Activated T-cell treated with anti-CD3 and anti-CD28 coated beads for 4 hours (primary cell): Measurements from ENCODE around the gene NPFFR1.

ENCODE experiments used
- DNase-seq: peaks from one replicate; pipeline ENCODE4 v3.0.0-alpha.2; 2020

The NPFFR1 gene

GRCh38 chr10:70283445-70284399 is at the start of gene NPFFR1:
NPFFR1 (minus strand) TSS chr10:70284004; CDS start chr10:70283676, 328 bp downstream.
- no peak for DNase-seq

GRCh38 chr10:70333268-70333667 is 49.5 kb upstream of the NPFFR1 start:
- DNase-seq, result no peak

- DNase-seq, result no peak
These were observed 47.9 kb upstream of the NPFFR1 start for GRCh38 chr10:70331486-70332268.

- no peak for DNase-seq
These were observed 47.3 kb upstream of the NPFFR1 start for GRCh38 chr10:70331160-70331485.

GRCh38 chr10:70330671-70331070 is 46.9 kb upstream of the NPFFR1 start:
- no peak for DNase-seq

- no peak for DNase-seq
These were observed 45.2 kb upstream of the NPFFR1 start for GRCh38 chr10:70328967-70329366.

GRCh38 chr10:70328018-70328417 is 44.2 kb upstream of the NPFFR1 start:
- no peak for DNase-seq

GRCh38 chr10:70324951-70325781 is 41.4 kb upstream of the NPFFR1 start:
- DNase-seq, result no peak

GRCh38 chr10:70324339-70324861 is 40.6 kb upstream of the NPFFR1 start:
- no peak for DNase-seq

GRCh38 chr10:70323697-70324338 is 40.0 kb upstream of the NPFFR1 start:
- DNase-seq, result no peak

GRCh38 chr10:70323138-70323696 is 39.4 kb upstream of the NPFFR1 start:
- no peak for DNase-seq

- no peak for DNase-seq
These were observed 38.4 kb upstream of the NPFFR1 start for GRCh38 chr10:70321897-70322890.

- DNase-seq, result no peak
These were observed 37.4 kb upstream of the NPFFR1 start for GRCh38 chr10:70321233-70321632.

GRCh38 chr10:70320751-70321150 is 36.9 kb upstream of the NPFFR1 start:
- no peak for DNase-seq

GRCh38 chr10:70319824-70320223 is 36.0 kb upstream of the NPFFR1 start:
- DNase-seq, result no peak

- DNase-seq, result no peak
These were observed 35.4 kb upstream of the NPFFR1 start for GRCh38 chr10:70319183-70319582.

- DNase-seq, result no peak
These were observed 34.1 kb upstream of the NPFFR1 start for GRCh38 chr10:70317943-70318318.

GRCh38 chr10:70317272-70317942 is 33.6 kb upstream of the NPFFR1 start:
- no peak for DNase-seq

GRCh38 chr10:70315815-70316214 is 32.0 kb upstream of the NPFFR1 start:
- no peak for DNase-seq

- no peak for DNase-seq
These were observed 31.5 kb upstream of the NPFFR1 start for GRCh38 chr10:70315276-70315675.
